Kidney capillary endothelial cell (primary cell): ENCODE results near the gene REP15.
"Not testable (repeated sequence)": the region's sequence is repeated elsewhere in the genome, so short reads cannot be mapped to it uniquely, and the experiment has no call there.

Experiments
- DNase-seq: peaks from one replicate; pipeline ENCODE4 v3.0.0-alpha.2; 2018; ENCODE audit warnings: low spot score

The REP15 gene

GRCh38 chr12:27696864-27697564 lies 767 bp downstream of the REP15 start:
- no peak for DNase-seq

GRCh38 chr12:27703720-27704452 lies 7.6 kb downstream of the REP15 start:
- peak; percentile 60 for DNase-seq

GRCh38 chr12:27705263-27705662 lies 9.0 kb downstream of the REP15 start:
- DNase-seq = no peak

- no peak for DNase-seq
Observed at GRCh38 chr12:27707216-27707615, 11.0 kb downstream of the REP15 start.

DNA sequence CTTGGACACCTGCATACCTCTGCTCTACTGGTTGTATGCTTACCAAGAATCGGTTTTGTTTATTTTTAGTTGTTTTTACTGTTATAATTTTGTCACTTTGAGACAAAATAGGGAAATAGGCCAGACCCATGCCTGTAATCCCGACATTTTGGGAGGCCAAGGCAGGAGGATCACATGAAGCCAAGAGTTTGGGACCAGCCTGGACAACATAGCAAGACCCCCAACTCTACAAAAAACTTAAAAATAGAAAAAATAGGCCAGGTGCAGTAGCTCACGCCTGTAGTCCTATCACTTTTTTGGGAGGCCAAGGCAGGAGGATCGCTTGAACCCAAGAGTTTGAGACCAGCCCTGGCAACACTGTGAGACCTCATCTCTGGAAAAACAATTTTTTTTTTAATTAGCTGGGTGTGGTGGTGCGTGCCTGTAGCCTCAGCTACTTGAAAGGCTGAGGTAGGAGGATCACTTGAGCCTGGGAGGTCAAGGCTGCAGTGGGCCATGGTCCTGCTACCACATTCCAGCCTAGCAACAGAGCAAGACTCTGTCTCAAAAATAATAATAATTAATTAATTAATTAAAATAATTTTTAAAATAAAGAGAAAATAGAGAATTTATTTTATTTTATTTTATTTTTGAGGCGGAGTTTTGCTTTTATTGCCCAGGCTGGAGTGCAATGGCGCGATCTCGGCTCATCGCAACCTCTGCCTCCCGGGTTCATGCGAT lies 13.1 kb downstream of the REP15 start:
- no peak for DNase-seq

DNA sequence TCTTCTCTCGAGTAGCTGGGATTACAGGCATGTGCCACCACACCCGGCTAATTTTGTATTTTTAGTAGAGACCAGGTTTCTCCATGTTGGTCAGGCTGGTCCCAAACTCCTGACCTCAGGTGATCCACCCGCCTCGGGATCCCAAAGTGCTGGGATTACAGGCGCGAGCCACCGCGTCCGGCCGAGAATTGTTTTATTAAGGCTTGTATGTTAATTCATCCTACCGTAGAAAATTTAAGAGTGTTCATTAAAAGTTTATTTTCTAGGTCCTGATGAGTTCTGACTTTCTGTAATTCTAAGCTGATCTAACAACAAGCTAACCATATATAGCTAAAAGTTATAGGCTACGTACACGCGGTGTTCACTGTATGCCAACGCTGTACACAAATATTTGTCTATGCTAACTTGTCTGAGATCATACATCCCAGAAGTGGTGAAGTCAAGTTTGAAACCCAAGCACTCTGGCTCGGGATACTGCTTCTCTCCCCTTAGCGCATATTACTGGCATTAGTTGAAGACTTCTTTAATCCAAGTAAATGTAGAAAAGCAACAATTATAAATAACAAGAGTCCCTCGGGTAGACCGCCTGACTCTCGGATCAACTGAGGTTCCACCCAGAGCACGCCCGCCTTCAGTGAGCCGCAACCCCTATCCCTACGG lies 13.8 kb downstream of the REP15 start:
- peak; percentile 51 for DNase-seq

DNA sequence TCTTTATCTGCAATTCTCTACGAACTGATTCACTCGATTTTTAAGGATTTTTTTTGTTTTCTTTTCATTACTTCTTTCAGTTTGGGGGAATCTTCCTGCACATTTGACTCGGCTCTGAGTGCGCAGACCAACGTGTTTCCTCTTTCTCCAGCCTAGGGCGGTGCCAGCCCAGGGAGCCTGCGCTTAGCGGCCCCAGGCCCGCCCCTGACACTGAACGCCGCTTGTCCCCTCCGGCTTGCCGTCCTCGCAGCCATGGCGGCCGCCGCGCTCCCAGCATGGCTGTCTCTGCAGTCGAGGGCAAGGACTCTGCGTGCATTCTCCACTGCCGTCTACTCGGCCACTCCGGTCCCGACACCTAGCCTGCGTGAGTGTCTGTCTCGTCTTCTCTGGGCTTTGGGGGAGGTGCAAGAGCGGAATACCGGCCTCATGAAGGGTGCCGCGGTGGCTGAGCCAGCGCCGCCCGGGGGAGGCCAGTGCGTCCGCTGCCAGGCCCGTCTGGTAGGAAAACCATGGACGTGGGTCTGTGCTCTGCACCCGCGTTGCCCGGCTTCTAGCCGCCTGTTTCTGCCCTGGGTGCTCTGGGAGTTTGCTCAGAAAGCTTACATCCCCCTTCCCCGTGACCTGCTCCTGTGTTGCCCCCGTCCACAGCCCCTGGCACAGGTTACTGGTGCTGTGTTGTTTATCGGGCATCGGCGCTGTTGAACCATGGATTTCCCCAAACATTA lies 14.5 kb downstream of the REP15 start, which contains the start of gene MRPS35:
TSS of gene MRPS35 (plus strand) at position 241 of the 725 bp plus-strand sequence. CDS start at position 253, 12 bp downstream.
- DNase-seq = peak; percentile 92

DNA sequence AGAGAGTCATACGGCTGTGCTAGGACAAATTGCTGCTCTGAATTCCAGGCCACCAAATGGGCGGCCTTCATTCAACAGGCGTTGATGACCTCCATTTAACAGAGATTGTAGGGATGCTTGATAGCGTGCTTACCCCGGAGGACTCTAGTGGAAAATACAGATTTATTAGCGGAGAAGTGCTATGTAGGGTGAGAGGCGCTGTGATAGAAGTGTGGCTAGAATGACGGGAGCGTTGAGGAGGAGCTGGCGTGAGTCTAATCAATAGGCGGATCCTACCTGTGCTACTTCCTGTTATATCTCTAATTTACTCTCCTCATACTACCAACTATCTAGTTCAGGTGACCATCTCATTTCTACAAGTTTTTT lies 15.1 kb downstream of the REP15 start:
- no peak for DNase-seq

DNA sequence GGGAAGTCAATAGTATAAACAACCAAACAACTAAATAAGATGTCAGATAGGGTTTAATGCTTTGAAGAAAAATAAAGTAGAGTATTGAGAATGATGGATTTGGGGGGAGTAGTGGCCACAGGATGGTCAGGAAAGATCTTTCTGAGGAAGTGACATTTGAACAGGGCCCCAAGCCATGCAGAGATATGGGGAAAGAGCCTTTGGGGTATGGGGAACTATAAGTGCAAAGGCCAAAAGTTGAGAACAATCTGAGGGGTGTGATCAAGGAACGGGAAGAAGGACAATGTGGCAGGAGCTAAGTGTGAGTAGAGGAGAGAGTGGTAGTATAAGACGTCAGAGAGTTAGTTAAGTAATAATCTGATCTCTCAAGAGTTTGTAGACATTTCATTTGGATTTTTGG lies 15.7 kb downstream of the REP15 start:
- DNase-seq = no peak

DNA sequence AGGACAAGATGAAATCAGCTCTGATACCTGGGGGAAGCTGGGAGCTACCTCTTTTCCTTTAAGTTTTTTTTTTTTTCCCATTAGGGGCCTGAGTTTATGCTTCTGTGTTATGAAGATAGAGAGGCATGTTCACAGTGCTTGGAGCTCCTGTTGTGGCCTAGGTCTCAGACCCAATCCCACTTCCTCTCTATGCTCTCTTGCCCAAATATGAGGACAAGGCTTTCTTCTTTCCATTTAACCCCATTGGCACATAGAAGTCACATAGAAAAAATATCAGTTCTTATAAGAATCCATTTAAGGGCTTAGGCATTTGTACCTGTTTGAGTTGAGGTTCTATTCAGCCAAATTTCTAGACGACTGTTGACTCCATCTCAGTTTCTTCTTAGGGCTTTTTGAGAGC lies 27.0 kb downstream of the REP15 start:
- DNase-seq = no peak

DNA sequence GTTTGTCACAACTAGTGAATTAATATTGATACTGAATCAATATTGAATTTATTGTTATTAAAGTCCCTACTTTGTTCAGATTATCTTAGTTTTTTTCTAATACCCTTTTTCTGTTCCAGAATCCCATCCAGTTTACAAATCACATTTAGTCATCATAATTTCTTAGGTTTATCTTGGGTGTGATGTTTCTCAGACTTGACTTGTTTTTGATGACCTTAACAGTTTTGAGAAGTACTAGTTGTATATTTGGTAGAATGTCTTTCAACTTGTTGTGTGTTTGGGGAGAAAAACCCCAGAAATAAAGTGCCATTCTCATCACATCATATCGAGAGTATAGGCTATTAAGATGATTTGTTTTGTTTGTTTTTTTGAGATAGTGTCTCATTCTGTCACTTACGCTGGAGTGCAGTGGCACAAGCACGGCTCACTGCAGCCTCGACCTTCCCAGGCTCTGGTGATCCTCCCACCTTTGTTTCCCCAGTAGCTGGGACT lies 33.9 kb downstream of the REP15 start:
- no peak for DNase-seq

- DNase-seq = no peak
Observed at GRCh38 chr12:27732281-27732680, 36.0 kb downstream of the REP15 start.

GRCh38 chr12:27733052-27733656 lies 36.9 kb downstream of the REP15 start:
- DNase-seq = peak; percentile 48

- DNase-seq = no peak
Observed at GRCh38 chr12:27733791-27734190, 37.5 kb downstream of the REP15 start.

DNA sequence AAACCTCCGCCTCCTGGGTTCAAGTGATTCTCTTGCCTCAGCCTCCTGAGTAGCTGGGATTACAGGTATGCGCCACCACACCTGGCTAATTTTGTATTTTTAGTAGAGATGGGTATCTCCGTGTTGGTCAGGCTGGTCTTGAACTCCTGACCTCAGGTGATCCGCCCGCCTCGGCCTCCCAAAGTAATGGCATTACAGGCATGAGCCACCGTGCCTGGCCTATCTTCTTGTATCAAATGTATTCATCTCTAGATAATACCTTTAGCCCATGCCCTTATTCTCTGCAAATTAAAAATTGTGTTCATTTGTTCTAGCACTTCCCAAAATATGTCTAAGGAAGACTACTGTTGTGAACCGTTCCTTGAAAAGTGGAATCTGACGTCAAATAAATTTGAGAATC lies 38.1 kb downstream of the REP15 start:
- not testable (repeated sequence) for DNase-seq

DNA sequence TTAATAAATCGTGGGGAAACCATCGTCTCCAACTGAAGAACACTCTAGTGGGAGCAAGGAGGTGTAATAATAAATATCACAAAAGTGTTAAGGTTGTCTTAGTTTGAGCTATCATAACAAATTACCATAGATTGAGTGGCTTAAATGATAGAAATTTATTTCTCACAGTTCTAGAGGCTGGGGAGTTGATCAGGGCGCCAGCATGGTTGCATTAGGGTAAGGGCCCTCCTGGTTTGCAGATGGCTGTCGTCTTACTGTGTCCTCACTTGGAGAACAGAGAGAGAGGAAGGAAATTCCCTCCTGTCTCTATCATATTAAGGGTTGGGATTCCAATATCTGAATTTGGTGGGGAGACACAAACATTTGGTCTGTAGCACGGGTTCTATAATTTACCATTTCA lies 47.4 kb downstream of the REP15 start:
- DNase-seq = no peak

DNA sequence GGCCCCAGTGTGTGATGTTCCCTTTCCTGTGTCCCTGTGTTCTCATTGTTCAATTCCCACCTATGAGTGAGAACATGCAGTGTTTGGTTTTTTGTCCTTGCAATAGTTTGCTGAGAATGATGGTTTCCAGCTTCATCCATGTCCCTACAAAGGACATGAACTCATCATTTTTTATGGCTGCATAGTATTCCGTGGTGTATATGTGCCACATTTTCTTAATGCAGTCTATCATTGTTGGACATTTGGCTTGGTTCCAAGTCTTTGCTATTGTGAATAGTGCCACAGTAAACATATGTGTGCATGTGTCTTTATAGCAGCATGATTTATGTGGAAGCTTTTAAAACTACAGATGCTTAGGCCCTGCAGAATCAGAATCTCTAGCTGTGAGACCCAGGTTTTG lies 49.5 kb downstream of the REP15 start:
- DNase-seq = not testable (repeated sequence)
